Measurements from ENCODE around the gene GPR108. TPM values are rescaled to one million over a fixed set of nuclear protein-coding genes. Genes with fewer than 3 reads are reported as not detected.

The GPR108 gene
- polyA plus RNA-seq, 1 donor from 2014 or later: 24.6 TPM

GRCh38 chr19:6778386-6778785 lies 41.0 kb upstream of the GPR108 start:
- Histone ChIP-seq H3K4me2 (ENCODE audit: low read length) (no peak overlapping the region), H3K9me2 (ENCODE audit: insufficient read depth, low read length) (no peaks in the 10 kb centered on the region), H4K20me1 (ENCODE audit: insufficient read depth) (no peaks in the 10 kb centered on the region), H3K27ac (ENCODE audit: low read length) (no peak overlapping the region), H3K4me3 (ENCODE audit: low read length) (no peak overlapping the region), H3F3A (ENCODE audit: insufficient read depth, low read length, poor library complexity, severe bottlenecking) (no peaks in the 10 kb centered on the region), H3K36me3 (ENCODE audit: insufficient read depth, low read length) (no peaks in the 10 kb centered on the region), H2AFZ (ENCODE audit: low read depth, low read length) (no peak overlapping the region), H3K9me3 (ENCODE audit: low read length) (no peaks in the 10 kb centered on the region), H3K9ac (ENCODE audit: low read length) (no peak overlapping the region), H3K27me3 (ENCODE audit: insufficient read depth, low read depth, low read length) (no peaks in the 10 kb centered on the region), H3K79me2 (replicated peaks; ENCODE audit: insufficient read depth, low read length) (no peaks in the 10 kb centered on the region)
- no peak for TF ChIP-seq CTCF (IDR thresholded peaks at IDR 0.05; ENCODE audit: poor library complexity, severe bottlenecking)
- no peak for TF ChIP-seq TAF1 (IDR thresholded peaks at IDR 0.05; ENCODE audit: low read depth)
- TF ChIP-seq POLR2AphosphoS5 (IDR thresholded peaks at IDR 0.05): no peak
- TF ChIP-seq RAD21 (conservative IDR thresholded peaks at IDR 0.05): no peak
- TF ChIP-seq EP300 (conservative IDR thresholded peaks at IDR 0.05; ENCODE audit: poor library complexity, severe bottlenecking): no peak
- no peak for TF ChIP-seq EZH2 (IDR thresholded peaks at IDR 0.05; ENCODE audit: borderline replicate concordance, insufficient read depth, low read length, poor library complexity, severe bottlenecking)
- no peak for TF ChIP-seq SMC3 (conservative IDR thresholded peaks at IDR 0.05; ENCODE audit: poor library complexity)

- no peaks in the 10 kb centered on the region for H3K9me3 ChIP-seq (ENCODE audit: low read length)
- no peak for TF ChIP-seq EP300 (conservative IDR thresholded peaks at IDR 0.05; ENCODE audit: poor library complexity, severe bottlenecking)
- no peak for TF ChIP-seq MXI1 (conservative IDR thresholded peaks at IDR 0.05; ENCODE audit: poor library complexity, severe bottlenecking)
- TF ChIP-seq TAF1 (IDR thresholded peaks at IDR 0.05; ENCODE audit: low read depth): no peak
- TF ChIP-seq EZH2 (IDR thresholded peaks at IDR 0.05; ENCODE audit: borderline replicate concordance, insufficient read depth, low read length, poor library complexity, severe bottlenecking): no peak
- TF ChIP-seq REST (IDR thresholded peaks at IDR 0.05; ENCODE audit: borderline replicate concordance): no peak
- no peak for TF ChIP-seq CTCF (IDR thresholded peaks at IDR 0.05; ENCODE audit: poor library complexity, severe bottlenecking)
- TF ChIP-seq POLR2AphosphoS5 (IDR thresholded peaks at IDR 0.05): no peak
- no peak for TF ChIP-seq RAD21 (conservative IDR thresholded peaks at IDR 0.05)
- no peak for TF ChIP-seq SMC3 (conservative IDR thresholded peaks at IDR 0.05; ENCODE audit: poor library complexity)
- no peak overlapping the region for H2AFZ ChIP-seq (ENCODE audit: low read depth, low read length)
- H3K9me2 ChIP-seq (ENCODE audit: insufficient read depth, low read length): no peaks in the 10 kb centered on the region
- no peaks in the 10 kb centered on the region for H3K36me3 ChIP-seq (ENCODE audit: insufficient read depth, low read length)
- no peaks in the 10 kb centered on the region for H4K20me1 ChIP-seq (ENCODE audit: insufficient read depth)
- no peaks in the 10 kb centered on the region for H3F3A ChIP-seq (ENCODE audit: insufficient read depth, low read length, poor library complexity, severe bottlenecking)
- H3K9ac ChIP-seq (ENCODE audit: low read length): no peak overlapping the region
- no peak overlapping the region for H3K4me2 ChIP-seq (ENCODE audit: low read length)
- H3K79me2 ChIP-seq (replicated peaks; ENCODE audit: insufficient read depth, low read length): no peaks in the 10 kb centered on the region
- H3K27ac ChIP-seq (ENCODE audit: low read length): no peak overlapping the region
- H3K4me3 ChIP-seq (ENCODE audit: low read length): no peak overlapping the region
- H3K27me3 ChIP-seq (ENCODE audit: insufficient read depth, low read depth, low read length): no peaks in the 10 kb centered on the region
Observed at GRCh38 chr19:6777434-6777833, 40.1 kb upstream of the GPR108 start.
